PC-9 (cell line): ENCODE data around the gene FAM81B.

ENCODE experiments used
- CTCF ChIP-seq: fragments of 200-600 bp; sonication (generic); conservative IDR thresholded peaks from 2 replicates; pipeline ENCODE4 v1.6.1; 2017; ENCODE audit warnings: mixed run types, antibody characterized with exemption, mild to moderate bottlenecking, moderate library complexity
- EZH2 ChIP-seq: fragments of 200-600 bp; sonication (generic); IDR thresholded peaks from 2 replicates; pipeline ENCODE4 v1.8.0; 2017; ENCODE audit warnings: antibody characterized with exemption, low read depth

DNA sequence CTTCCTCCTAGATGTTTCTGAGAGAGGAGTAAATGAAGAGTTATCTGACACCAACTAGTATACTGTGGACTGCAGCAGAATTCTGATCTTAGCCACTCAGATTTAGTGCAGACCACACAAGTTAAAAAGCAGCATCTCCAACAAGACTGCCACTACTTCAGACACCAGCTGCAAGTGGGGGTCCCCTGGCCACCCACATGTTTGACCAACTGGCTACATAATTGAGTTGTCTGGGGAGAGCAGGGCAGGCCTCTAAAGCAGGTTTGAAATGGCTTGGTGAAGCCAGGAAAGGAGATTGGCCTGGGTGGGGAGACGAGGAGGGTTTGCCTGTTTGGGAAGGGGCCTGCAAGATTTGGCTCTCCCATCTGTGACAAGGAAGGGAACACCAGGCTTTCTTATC, 40.5 kb upstream of the FAM81B start:
- TF ChIP-seq CTCF = no peak
- TF ChIP-seq EZH2 = no peak
